Measurements from ENCODE around the gene FKBP2. TPM values are rescaled to one million over a fixed set of nuclear protein-coding genes. Genes with fewer than 3 reads are reported as not detected.

FKBP2 gene
- total and polyA plus RNA-seq, 2 of the 4 experiments (the other 2 are of a cell fraction): 36.2 to 76.4 TPM

DNA sequence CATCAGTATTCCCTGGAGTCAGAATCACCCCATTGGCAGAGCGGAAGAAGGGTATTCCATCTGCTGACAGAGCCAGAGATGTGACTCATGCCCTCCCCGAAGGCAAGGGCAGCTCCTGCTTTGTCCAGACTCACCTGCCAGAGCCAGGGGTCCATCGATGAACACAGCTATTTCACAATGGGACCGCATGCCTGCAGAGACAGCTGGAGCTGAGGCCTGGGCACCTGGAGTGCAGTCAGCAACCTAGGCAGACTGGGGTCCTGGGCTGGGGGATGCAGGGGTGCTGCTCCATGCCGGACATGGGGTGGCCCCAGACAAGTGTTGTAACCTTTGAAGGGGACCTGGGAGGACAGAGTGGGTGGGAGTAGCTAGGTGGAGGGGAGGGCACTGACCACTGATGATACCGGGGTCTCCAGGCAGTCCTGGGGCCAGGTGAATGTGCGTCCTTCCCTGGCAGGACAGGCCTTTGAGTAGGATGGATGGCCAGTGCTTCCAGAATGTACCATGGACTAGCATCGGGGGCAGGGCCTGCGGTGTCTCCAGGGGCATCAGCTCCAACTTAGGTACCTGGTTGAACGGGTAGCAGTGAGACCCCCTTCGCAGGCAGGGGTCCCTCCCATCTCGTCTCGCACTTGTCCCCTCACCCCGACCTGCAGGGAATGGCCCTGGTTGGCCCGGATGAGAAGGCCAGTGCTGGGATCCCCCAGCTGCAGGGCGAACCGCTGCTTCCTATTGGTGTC lies 16.6 kb upstream of the FKBP2 start:
- WGBS, 2 experiments (ENCODE audit: extremely low coverage in 2 of 2, insufficient read length in 1 of 2): 95% methylated on average over 15 of the region's 17 CpGs; no CpG with 5 or more reads in 1 of the 2 experiments
- Histone ChIP-seq H3K23ac (ENCODE audit: low read depth, low read length) (no peak overlapping the region), H3K56ac (ENCODE audit: extremely low read depth, insufficient read depth, low read length) (no peak overlapping the region), H3K4ac (ENCODE audit: low read depth, low read length) (no peak overlapping the region), H2BK20ac (ENCODE audit: low read depth, low read length) (no peak overlapping the region), H3K18ac (ENCODE audit: low read depth, low read length) (no peak overlapping the region), H2AFZ (replicated peaks; ENCODE audit: low read length, poor library complexity) (no peak overlapping the region), H4K20me1 (ENCODE audit: insufficient read depth, low read length) (no peaks in the 10 kb centered on the region; the same call in 1 of the 2 replicates), H3K27me3 (ENCODE audit: control insufficient read depth, insufficient read depth, low read length) (no peaks in the 10 kb centered on the region), H4K5ac (ENCODE audit: low read depth, low read length) (no peak overlapping the region), H3K4me2 (ENCODE audit: low read depth, low read length) (no peak overlapping the region), H4K91ac (ENCODE audit: insufficient read depth, low read depth, low read length) (no peak overlapping the region), H2AK9ac (replicated peaks; ENCODE audit: low read depth, low read length, poor library complexity) (peak overlapping the region; percentile 65), H2AK5ac (ENCODE audit: low read depth, low read length) (no peak overlapping the region), H3K27ac (ENCODE audit: insufficient read depth, low read length) (no peak overlapping the region), H3K4me3 (ENCODE audit: insufficient read depth, low read depth, low read length) (no peak overlapping the region), H3K9me1 (ENCODE audit: insufficient read depth, low read length) (peaks cover 19% of the 10 kb centered on the region), H2BK15ac (ENCODE audit: low read depth, low read length) (no peak overlapping the region), H3K9me3 (ENCODE audit: control insufficient read depth, insufficient read depth, low read length) (no peaks in the 10 kb centered on the region), H3K9ac (ENCODE audit: low read depth, low read length) (no peak overlapping the region), H4K8ac (ENCODE audit: low read depth in 2 of 2, low read length in 2 of 2) (no peak overlapping the region), H3K36me3 (ENCODE audit: control insufficient read depth, insufficient read depth, low read length) (peaks cover 5% of the 10 kb centered on the region), H2BK5ac (ENCODE audit: low read depth, low read length, poor library complexity, severe bottlenecking) (no peak overlapping the region), H3K14ac (replicated peaks; ENCODE audit: low read depth, low read length) (no peak overlapping the region), H3K79me1 (ENCODE audit: low read depth in 1 of 2, low read length in 2 of 2) (peaks cover 22 to 47% of the 10 kb centered on the region in 2 experiments; a peak in 3 of 4 replicates), H3K4me1 (ENCODE audit: control insufficient read depth, insufficient read depth, low read length) (peaks cover 14% of the 10 kb centered on the region), H2BK120ac (ENCODE audit: low read depth, low read length) (no peak overlapping the region)
- TSS peak; percentile 49 for BruUV-seq (replicated peaks)
- intact Hi-C loops (cut with micrococcal nuclease) (no loop called here), dilution Hi-C loops (cut with HindIII; ENCODE audit: low sequenced_read_pairs, unreplicated experiment) (no loop called here), in situ Hi-C loops (cut with MboI; ENCODE audit: low sequenced_read_pairs) (no loop called here)
- POLR2A ChIA-PET (ENCODE audit: unreplicated experiment): interaction anchor here (0.5 kb wide), 1 partner anchor 1452 kb away, joined by 4 read pairs; no protein-coding TSS in a partner anchor
- no peak for ATAC-seq (ENCODE audit: low read depth)
- DNase-seq: no peak
- CTCF ChIA-PET: no interaction called here
- TF ChIP-seq SMC3 (IDR thresholded peaks at IDR 0.05; ENCODE audit: low read depth, low read length): no peak
- no peak for TF ChIP-seq POLR2A (IDR thresholded peaks at IDR 0.05; ENCODE audit: low read depth, low read length)
- no peak for TF ChIP-seq CHD1 (IDR thresholded peaks at IDR 0.05; ENCODE audit: low read depth, low read length)
- no peak for TF ChIP-seq BHLHE40 (IDR thresholded peaks at IDR 0.05; ENCODE audit: low read depth, low read length)
- TF ChIP-seq RCOR1 (IDR thresholded peaks at IDR 0.05; ENCODE audit: insufficient replicate concordance, low read length): no peak
- TF ChIP-seq RFX5 (IDR thresholded peaks at IDR 0.05; ENCODE audit: low read depth, low read length): no peak
- TF ChIP-seq, protein P1, sequence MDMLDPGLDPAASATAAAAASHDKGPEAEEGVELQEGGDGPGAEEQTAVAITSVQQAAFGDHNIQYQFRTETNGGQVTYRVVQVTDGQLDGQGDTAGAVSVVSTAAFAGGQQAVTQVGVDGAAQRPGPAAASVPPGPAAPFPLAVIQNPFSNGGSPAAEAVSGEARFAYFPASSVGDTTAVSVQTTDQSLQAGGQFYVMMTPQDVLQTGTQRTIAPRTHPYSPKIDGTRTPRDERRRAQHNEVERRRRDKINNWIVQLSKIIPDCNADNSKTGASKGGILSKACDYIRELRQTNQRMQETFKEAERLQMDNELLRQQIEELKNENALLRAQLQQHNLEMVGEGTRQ (IDR thresholded peaks at IDR 0.05; ENCODE audit: low read depth, low read length): no peak
- no peak for TF ChIP-seq NFE2L2 (IDR thresholded peaks at IDR 0.05; ENCODE audit: low read depth, low read length)
